ENCODE results near the gene UBE2R2.

The UBE2R2 gene

GRCh38 chr9:33926746-33927485 is 110.0 kb downstream of the UBE2R2 start:
- Histone ChIP-seq H3K27ac (ENCODE audit: extremely low read depth, low read depth, low read length) (no peak overlapping the region), H3K4me3 (ENCODE audit: low read depth, low read length) (no peak overlapping the region), H3K9me3 (ENCODE audit: control insufficient read depth, insufficient read depth, low read depth, low read length) (no peaks in the 10 kb centered on the region), H3K4me1 (ENCODE audit: control insufficient read depth, insufficient read depth, low read length) (no peaks in the 10 kb centered on the region), H3K36me3 (ENCODE audit: control insufficient read depth in 2 of 2, insufficient read depth in 1 of 2, low read length in 2 of 2) (peaks cover 0 to 91% of the 10 kb centered on the region in 2 experiments; a peak in 2 of 3 replicates)
- ChIA-PET CTCF (interaction anchor here (0.7 to 3.2 kb wide), 6 partner anchors 10 to 147 kb away, joined by 3 to 25 read pairs (median 3); no protein-coding TSS in a partner anchor), POLR2A (interaction anchor here (0.5 to 0.6 kb wide), 2 partner anchors 11 to 15 kb away, joined by 3 to 4 read pairs; no protein-coding TSS in a partner anchor)
- TF ChIP-seq ZNF2 (tag by site-specific recombination; IDR thresholded peaks at IDR 0.05) (no peak), SP3 (tag by site-specific recombination; IDR thresholded peaks at IDR 0.05) (no peak), ZNF645 (tag by site-specific recombination; IDR thresholded peaks at IDR 0.05) (no peak), GFI1B (tag by site-specific recombination; IDR thresholded peaks at IDR 0.05) (no peak), ZNF18 (tag by site-specific recombination; IDR thresholded peaks at IDR 0.05) (no peak), ZNF473 (tag by site-specific recombination; IDR thresholded peaks at IDR 0.05) (no peak), ZSCAN5A (tag by site-specific recombination; IDR thresholded peaks at IDR 0.05) (no peak), PATZ1 (tag by site-specific recombination; IDR thresholded peaks at IDR 0.05) (no peak), ZNF335 (tag by site-specific recombination; conservative IDR thresholded peaks at IDR 0.05) (no peak), TSHZ1 (tag by site-specific recombination; IDR thresholded peaks at IDR 0.05; ENCODE audit: borderline replicate concordance) (no peak), ZNF280C (tag by site-specific recombination; IDR thresholded peaks at IDR 0.05) (no peak), ZNF664 (tag by site-specific recombination; IDR thresholded peaks at IDR 0.05) (no peak), FEZF1 (tag by site-specific recombination; IDR thresholded peaks at IDR 0.05) (no peak)
